Measurements from ENCODE around the gene GRM7. TPM values are rescaled to one million over a fixed set of nuclear protein-coding genes. Genes with fewer than 3 reads are reported as not detected.

GRM7 gene
- polyA plus RNA-seq, 1 donor from 2014 or later, result 23.8 TPM

DNA sequence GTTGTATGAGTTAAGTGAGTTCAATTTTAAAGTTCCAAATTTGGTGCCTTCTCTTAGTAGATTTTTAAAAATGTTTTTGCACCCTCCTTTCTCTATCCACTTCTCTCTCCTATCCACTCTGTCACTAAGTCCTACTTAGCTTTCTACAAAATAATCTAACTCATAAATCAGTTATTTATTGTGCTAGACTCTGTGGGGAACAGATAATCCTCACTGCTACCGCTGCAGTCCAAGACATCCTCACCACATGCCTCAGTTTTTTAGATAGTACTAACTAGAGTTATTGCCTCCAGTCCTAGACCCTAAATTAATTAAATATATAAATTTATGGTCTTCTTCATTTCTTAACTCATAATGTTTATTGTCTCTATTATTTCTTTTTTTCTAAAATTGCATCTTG lies 576.3 kb downstream of the GRM7 start:
- H3K36me3 ChIP-seq (ENCODE audit: insufficient read depth, low read length), result no peaks in the 10 kb centered on the region
- no peaks in the 10 kb centered on the region for H3K9me2 ChIP-seq (ENCODE audit: insufficient read depth, low read length)
- peaks cover 7% of the 10 kb centered on the region for H3K9me3 ChIP-seq (ENCODE audit: low read length)
- H3K4me3 ChIP-seq (ENCODE audit: low read length), result no peak overlapping the region
- no peaks in the 10 kb centered on the region for H3K27me3 ChIP-seq (ENCODE audit: insufficient read depth, low read depth, low read length)
- H3K9ac ChIP-seq (ENCODE audit: low read length), result no peak overlapping the region
- H3K79me2 ChIP-seq (replicated peaks; ENCODE audit: insufficient read depth, low read length), result no peaks in the 10 kb centered on the region
- H3F3A ChIP-seq (ENCODE audit: insufficient read depth, low read length, poor library complexity, severe bottlenecking), result no peaks in the 10 kb centered on the region
- H2AFZ ChIP-seq (ENCODE audit: low read depth, low read length), result no peak overlapping the region
- no peak overlapping the region for H3K4me2 ChIP-seq (ENCODE audit: low read length)
- no peak for TF ChIP-seq TAF1 (IDR thresholded peaks at IDR 0.05; ENCODE audit: low read depth)
- TF ChIP-seq POLR2AphosphoS5 (IDR thresholded peaks at IDR 0.05), result no peak
- TF ChIP-seq EP300 (conservative IDR thresholded peaks at IDR 0.05; ENCODE audit: poor library complexity, severe bottlenecking), result no peak
- TF ChIP-seq RAD21 (conservative IDR thresholded peaks at IDR 0.05), result no peak
- H3K27ac ChIP-seq (ENCODE audit: low read length), result no peak overlapping the region
- no peaks in the 10 kb centered on the region for H4K20me1 ChIP-seq (ENCODE audit: insufficient read depth)

DNA sequence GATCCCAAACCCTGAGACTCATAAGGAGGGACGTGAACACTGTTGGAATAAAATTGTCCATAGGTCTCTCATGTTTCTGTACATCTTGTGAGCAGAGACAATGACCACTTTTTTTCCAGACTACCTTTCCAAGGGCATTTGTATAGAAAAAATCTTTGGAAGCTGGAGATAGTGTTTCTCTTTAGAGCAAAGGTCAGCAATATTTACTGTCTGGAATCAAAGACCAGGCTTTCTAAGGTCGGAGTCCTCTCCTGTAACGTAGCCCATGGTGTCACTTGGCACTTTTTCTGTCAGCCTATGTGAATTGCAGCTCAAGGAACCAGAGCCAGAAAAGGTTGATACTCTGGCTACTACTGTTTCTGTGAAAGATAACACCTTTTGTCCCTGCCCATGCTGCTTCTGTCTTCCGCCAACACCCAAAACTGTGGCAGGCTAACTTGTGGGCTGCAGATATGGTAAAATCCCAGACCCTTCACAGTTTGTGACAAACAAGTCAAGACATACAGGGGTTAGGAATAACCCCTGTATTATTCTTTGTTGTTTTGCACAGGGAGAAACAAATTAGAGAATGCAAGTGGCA lies 578.3 kb downstream of the GRM7 start:
- Histone ChIP-seq H3K9me2 (ENCODE audit: insufficient read depth, low read length) (no peaks in the 10 kb centered on the region), H3K27ac (ENCODE audit: low read length) (no peak overlapping the region), H4K20me1 (ENCODE audit: insufficient read depth) (no peaks in the 10 kb centered on the region), H3K27me3 (ENCODE audit: insufficient read depth, low read depth, low read length) (no peaks in the 10 kb centered on the region), H3K4me3 (ENCODE audit: low read length) (no peak overlapping the region), H2AFZ (ENCODE audit: low read depth, low read length) (no peak overlapping the region), H3K9ac (ENCODE audit: low read length) (no peak overlapping the region), H3K4me2 (ENCODE audit: low read length) (no peak overlapping the region), H3K79me2 (replicated peaks; ENCODE audit: insufficient read depth, low read length) (no peaks in the 10 kb centered on the region), H3K9me3 (ENCODE audit: low read length) (no peaks in the 10 kb centered on the region), H3K36me3 (ENCODE audit: insufficient read depth, low read length) (no peaks in the 10 kb centered on the region), H3F3A (ENCODE audit: insufficient read depth, low read length, poor library complexity, severe bottlenecking) (no peaks in the 10 kb centered on the region)
- TF ChIP-seq SMC3 (conservative IDR thresholded peaks at IDR 0.05; ENCODE audit: poor library complexity), result no peak
- TF ChIP-seq CTCF (IDR thresholded peaks at IDR 0.05; ENCODE audit: poor library complexity, severe bottlenecking), result no peak
- no peak for TF ChIP-seq TAF1 (IDR thresholded peaks at IDR 0.05; ENCODE audit: low read depth)
- TF ChIP-seq EP300 (conservative IDR thresholded peaks at IDR 0.05; ENCODE audit: poor library complexity, severe bottlenecking), result no peak

DNA sequence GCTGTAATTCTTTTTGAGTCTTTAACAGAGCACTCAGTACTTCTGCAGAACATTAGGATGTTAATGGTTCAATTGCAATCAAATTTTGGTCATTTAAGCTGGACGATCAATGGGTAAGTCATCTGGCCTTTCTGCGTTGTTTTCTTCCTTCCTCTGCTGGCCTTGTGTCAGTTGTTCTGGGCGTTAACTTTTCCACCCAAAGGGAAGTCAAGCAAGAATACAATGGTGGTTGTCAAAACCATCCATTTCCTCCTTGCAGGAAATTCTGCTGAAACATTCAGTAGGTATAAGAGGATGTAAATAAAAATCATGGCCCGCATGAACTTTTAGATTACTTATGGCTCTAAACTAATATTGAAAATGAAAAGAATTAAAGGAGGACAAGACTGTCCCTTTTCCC lies 584.0 kb downstream of the GRM7 start:
- H3K4me3 ChIP-seq (ENCODE audit: low read length), result no peak overlapping the region
- no peaks in the 10 kb centered on the region for H3K9me2 ChIP-seq (ENCODE audit: insufficient read depth, low read length)
- no peaks in the 10 kb centered on the region for H3K79me2 ChIP-seq (replicated peaks; ENCODE audit: insufficient read depth, low read length)
- no peaks in the 10 kb centered on the region for H3K27me3 ChIP-seq (ENCODE audit: insufficient read depth, low read depth, low read length)
- H4K20me1 ChIP-seq (ENCODE audit: insufficient read depth), result no peaks in the 10 kb centered on the region
- no peak overlapping the region for H2AFZ ChIP-seq (ENCODE audit: low read depth, low read length)
- TF ChIP-seq POLR2AphosphoS5 (IDR thresholded peaks at IDR 0.05), result no peak
- TF ChIP-seq CTCF (IDR thresholded peaks at IDR 0.05; ENCODE audit: poor library complexity, severe bottlenecking), result no peak
- TF ChIP-seq, protein P1, sequence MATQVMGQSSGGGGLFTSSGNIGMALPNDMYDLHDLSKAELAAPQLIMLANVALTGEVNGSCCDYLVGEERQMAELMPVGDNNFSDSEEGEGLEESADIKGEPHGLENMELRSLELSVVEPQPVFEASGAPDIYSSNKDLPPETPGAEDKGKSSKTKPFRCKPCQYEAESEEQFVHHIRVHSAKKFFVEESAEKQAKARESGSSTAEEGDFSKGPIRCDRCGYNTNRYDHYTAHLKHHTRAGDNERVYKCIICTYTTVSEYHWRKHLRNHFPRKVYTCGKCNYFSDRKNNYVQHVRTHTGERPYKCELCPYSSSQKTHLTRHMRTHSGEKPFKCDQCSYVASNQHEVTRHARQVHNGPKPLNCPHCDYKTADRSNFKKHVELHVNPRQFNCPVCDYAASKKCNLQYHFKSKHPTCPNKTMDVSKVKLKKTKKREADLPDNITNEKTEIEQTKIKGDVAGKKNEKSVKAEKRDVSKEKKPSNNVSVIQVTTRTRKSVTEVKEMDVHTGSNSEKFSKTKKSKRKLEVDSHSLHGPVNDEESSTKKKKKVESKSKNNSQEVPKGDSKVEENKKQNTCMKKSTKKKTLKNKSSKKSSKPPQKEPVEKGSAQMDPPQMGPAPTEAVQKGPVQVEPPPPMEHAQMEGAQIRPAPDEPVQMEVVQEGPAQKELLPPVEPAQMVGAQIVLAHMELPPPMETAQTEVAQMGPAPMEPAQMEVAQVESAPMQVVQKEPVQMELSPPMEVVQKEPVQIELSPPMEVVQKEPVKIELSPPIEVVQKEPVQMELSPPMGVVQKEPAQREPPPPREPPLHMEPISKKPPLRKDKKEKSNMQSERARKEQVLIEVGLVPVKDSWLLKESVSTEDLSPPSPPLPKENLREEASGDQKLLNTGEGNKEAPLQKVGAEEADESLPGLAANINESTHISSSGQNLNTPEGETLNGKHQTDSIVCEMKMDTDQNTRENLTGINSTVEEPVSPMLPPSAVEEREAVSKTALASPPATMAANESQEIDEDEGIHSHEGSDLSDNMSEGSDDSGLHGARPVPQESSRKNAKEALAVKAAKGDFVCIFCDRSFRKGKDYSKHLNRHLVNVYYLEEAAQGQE (IDR thresholded peaks at IDR 0.05; ENCODE audit: borderline replicate concordance), result no peak
- TF ChIP-seq TAF1 (IDR thresholded peaks at IDR 0.05; ENCODE audit: low read depth), result no peak
- no peak for TF ChIP-seq MXI1 (conservative IDR thresholded peaks at IDR 0.05; ENCODE audit: poor library complexity, severe bottlenecking)
- TF ChIP-seq EZH2 (IDR thresholded peaks at IDR 0.05; ENCODE audit: borderline replicate concordance, insufficient read depth, low read length, poor library complexity, severe bottlenecking), result no peak
- H3K27ac ChIP-seq (ENCODE audit: low read length), result no peak overlapping the region
- H3K4me2 ChIP-seq (ENCODE audit: low read length), result no peak overlapping the region
- no peak overlapping the region for H3K9ac ChIP-seq (ENCODE audit: low read length)
- H3K36me3 ChIP-seq (ENCODE audit: insufficient read depth, low read length), result no peaks in the 10 kb centered on the region
- no peaks in the 10 kb centered on the region for H3F3A ChIP-seq (ENCODE audit: insufficient read depth, low read length, poor library complexity, severe bottlenecking)
- H3K9me3 ChIP-seq (ENCODE audit: low read length), result no peaks in the 10 kb centered on the region
